B cell (primary cell): Measurements from ENCODE around the gene FBXO42. TPM values are rescaled to one million over a fixed set of nuclear protein-coding genes. Genes with fewer than 3 reads are reported as not detected.

Source experiments
- ATAC-seq: fragments of 200-7000 bp; cut with Tn5 transposase; one replicate; pipeline ENCODE4 v1.10.0; 2021; ENCODE audit warnings: low read depth, mild to moderate bottlenecking, moderate number of reproducible peaks, moderate library complexity
- CTCF ChIA-PET: fragments of 350-600 bp; sonication (Branson Sonifier 250); formaldehyde crosslinking; loops from one replicate; lab custom pipeline; 2021; ENCODE audit warnings: antibody characterized with exemption, inconsistent platforms; lab: Charles Lee
- POLR2A ChIA-PET: fragments of 350-600 bp; sonication (Branson Sonifier 250); formaldehyde crosslinking; loops from one replicate; lab custom pipeline; 2021; ENCODE audit warnings: antibody characterized with exemption; lab: Charles Lee
- DNase-seq: peaks from one replicate; pipeline ENCODE4 v3.0.0; 2013
- H2AFZ ChIP-seq: 2 replicates; pipeline ENCODE4 v1.6.1; 2012; ENCODE audit warnings: mild to moderate bottlenecking, low read depth, low read length; ENCODE audit not compliant: insufficient read depth, poor library complexity, severe bottlenecking
- H3K27ac ChIP-seq, 2 donors: 1 replicate in 1 of 2; 2 replicates in 1 of 2; pipeline ENCODE4 v1.5.1; 2012 to 2013; ENCODE audit warnings: low read length in 2 of 2, mild to moderate bottlenecking in 2 of 2, moderate library complexity in 1 of 2
- H3K27me3 ChIP-seq, 4 experiments: fragments of 200-600 bp in 1 of 4; sonication (generic) in 1 of 4; replicated peaks in 1 of 4; 1 replicate in 2 of 4; 2 replicates in 2 of 4; pipeline versions ENCODE4 v1.6.1 to v1.7.0; 2013 to 2016; ENCODE audit warnings: low read length in 3 of 4, mild to moderate bottlenecking in 2 of 4, mixed read lengths in 1 of 4, moderate library complexity in 1 of 4; ENCODE audit not compliant: insufficient read depth in 4 of 4, control insufficient read depth in 3 of 4; ENCODE audit errors: control extremely low read depth in 1 of 4
- H3K36me3 ChIP-seq, 2 experiments: replicated peaks in 1 of 2; 1 replicate in 1 of 2; 2 replicates in 1 of 2; pipeline versions ENCODE4 v1.6.1 to v1.7.1; 2013; ENCODE audit warnings: low read length in 1 of 2; ENCODE audit not compliant: insufficient read depth in 2 of 2, control insufficient read depth in 1 of 2; ENCODE audit errors: control extremely low read depth in 1 of 2, extremely low read depth in 1 of 2
- H3K4me1 ChIP-seq, 2 donors: fragments of 200-600 bp in 1 of 2; sonication (generic) in 1 of 2; 1 replicate in 1 of 2; 2 replicates in 1 of 2; pipeline versions ENCODE4 v1.5.1 to v1.6.1; 2013 to 2017; ENCODE audit warnings: low read length in 2 of 2; ENCODE audit not compliant: control insufficient read depth in 2 of 2, insufficient read depth in 2 of 2
- H3K4me2 ChIP-seq: replicated peaks from 2 replicates; pipeline ENCODE3; 2012; ENCODE audit warnings: mild to moderate bottlenecking, low read depth, low read length; ENCODE audit not compliant: poor library complexity, severe bottlenecking
- H3K4me3 ChIP-seq, 5 experiments: fragments of 200-600 bp in 1 of 5; sonication (generic) in 1 of 5; 1 replicate in 3 of 5; 2 replicates in 2 of 5; pipeline versions ENCODE4 v1.5.1 to v1.7.0; 2011 to 2016; ENCODE audit warnings: low read length in 4 of 5, mild to moderate bottlenecking in 4 of 5, low read depth in 2 of 5, control low read depth in 1 of 5, moderate library complexity in 1 of 5; ENCODE audit not compliant: insufficient read depth in 1 of 5; ENCODE audit errors: control extremely low read depth in 1 of 5, extremely low read depth in 1 of 5
- H3K79me2 ChIP-seq: fragments of 200-600 bp; sonication (generic); one replicate; pipeline ENCODE4 v1.6.0; 2016; ENCODE audit warnings: low read length; ENCODE audit not compliant: control insufficient read depth, insufficient read depth
- H3K9ac ChIP-seq: fragments of 200-600 bp; sonication (generic); 2 replicates; pipeline ENCODE4 v1.6.1; 2017; ENCODE audit warnings: mild to moderate bottlenecking, low read length, moderate library complexity
- H3K9me3 ChIP-seq, 3 donors: one replicate each; pipeline versions ENCODE4 v1.6.1 to v1.7.1; 2013; ENCODE audit warnings: low read length in 2 of 3; ENCODE audit not compliant: control insufficient read depth in 2 of 3, insufficient read depth in 1 of 3; ENCODE audit errors: control extremely low read depth in 1 of 3
- H4K20me1 ChIP-seq: 2 replicates; pipeline ENCODE4 v1.6.0; 2012; ENCODE audit warnings: mild to moderate bottlenecking, low read length; ENCODE audit not compliant: insufficient read depth, control insufficient read depth, poor library complexity, severe bottlenecking
- H3K27ac Mint-ChIP-seq: one replicate; pipeline ENCODE4 v1.8.0; 2021; ENCODE audit warnings: mixed read lengths
- H3K27me3 Mint-ChIP-seq: one replicate; pipeline ENCODE4 v1.8.0; 2021; ENCODE audit warnings: mixed read lengths
- H3K4me1 Mint-ChIP-seq: one replicate; pipeline ENCODE4 v1.8.0; 2021; ENCODE audit warnings: mixed read lengths
- H3K4me3 Mint-ChIP-seq: one replicate; pipeline ENCODE4 v1.8.0; 2021; ENCODE audit warnings: mixed read lengths
- H3K9me3 Mint-ChIP-seq: one replicate; pipeline ENCODE4 v1.8.0; 2022; ENCODE audit warnings: mixed read lengths; ENCODE audit not compliant: insufficient read depth
- EZH2 ChIP-seq: IDR thresholded peaks from 2 replicates; pipeline ENCODE4 v1.6.1; 2012; ENCODE audit warnings: borderline replicate concordance, low read depth, mild to moderate bottlenecking, moderate library complexity, low read length; ENCODE audit not compliant: insufficient read depth, poor library complexity, severe bottlenecking
- WGBS: methylation state at CpG from one replicate; pipeline ENCODE4 v1.1.5; 2013; ENCODE audit warnings: missing lambda C conversion rate; ENCODE audit not compliant: insufficient coverage; 5-methylcytosine and 5-hydroxymethylcytosine counted together
- intact Hi-C: fragments of 100-400 bp; cut with micrococcal nuclease; formaldehyde crosslinking; loops from one replicate; pipeline ENCODE4 v1.10.0; 2022
- polyA plus RNA-seq: library from polyadenylated mRNA; depleted of rRNA; stranded (reverse); fragments of >200 nt; gene quantifications from 2 replicates; pipeline ENCODE4 v1.2.3, GENCODE V29; 2012
- total RNA-seq, 2 donors: library from RNA; stranded (reverse); fragments of 120-200 nt in 1 of 2; gene quantifications; 1 replicate in 1 of 2; 2 replicates in 1 of 2; pipeline versions ENCODE4 v1.2.3 to v1.2.4, GENCODE V29; 2013 to 2022
- TF ChIP-seq, protein P1 (sequence below): fragments of 200-600 bp; IDR thresholded peaks from one replicate; pipeline ENCODE4 v1.8.0; 2022; ENCODE audit warnings: antibody characterized with exemption, mild to moderate bottlenecking

The FBXO42 gene
- total and polyA plus RNA-seq, 2 donors (not counting 1 experiment from before 2014, with no cell fraction given), result 17.2 to 33.1 TPM

DNA sequence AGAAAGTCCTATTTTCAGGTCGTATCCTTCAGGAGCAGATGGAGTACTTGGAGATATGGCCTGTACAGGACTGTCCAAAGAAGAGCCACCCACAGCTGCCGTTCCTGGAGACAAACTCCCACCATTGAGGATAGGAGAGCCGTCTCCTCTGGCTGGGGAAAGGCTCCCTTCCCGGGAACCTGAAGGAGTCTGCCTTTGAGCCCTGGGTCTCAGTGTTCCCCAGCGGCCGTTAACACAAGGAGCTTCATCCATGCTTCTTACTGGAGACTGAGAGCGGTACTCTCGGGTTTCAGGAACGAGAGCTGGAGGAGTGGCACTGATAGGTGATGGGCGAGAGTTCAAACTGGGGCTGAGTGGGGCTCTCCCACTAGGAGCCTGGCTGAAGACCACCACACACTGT is 100.9 kb downstream of the FBXO42 start:
- Histone ChIP-seq H3K4me1 (peaks cover 14 to 17% of the 10 kb centered on the region in 2 donors), H4K20me1 (no peaks in the 10 kb centered on the region), H3K9me3 (no peaks in the 10 kb centered on the region), H3K27me3 (no peaks in the 10 kb centered on the region), H2AFZ (no peak overlapping the region), H3K36me3 (peaks cover 2 to 63% of the 10 kb centered on the region in 2 experiments), H3K4me2 (no peak overlapping the region), H3K27ac (no peak overlapping the region), H3K79me2 (no peaks in the 10 kb centered on the region), H3K4me3 (no peak overlapping the region), H3K9ac (no peak overlapping the region)
- ChIA-PET CTCF (interaction anchor here (1.6 kb wide), 1 partner anchor 173 kb away, joined by 6 read pairs; no protein-coding TSS in a partner anchor), POLR2A (no interaction called here)
- no peaks in the 10 kb centered on the region for H3K27me3 Mint-ChIP-seq
- WGBS, result 100% methylated on average over 9 of the region's 10 CpGs
- peaks cover 17% of the 10 kb centered on the region for H3K4me1 Mint-ChIP-seq
- H3K27ac Mint-ChIP-seq, result no peak overlapping the region
- ATAC-seq (no peak), DNase-seq (no peak)
- intact Hi-C loops, result no loop called here
- no peak overlapping the region for H3K4me3 Mint-ChIP-seq
- no peaks in the 10 kb centered on the region for H3K9me3 Mint-ChIP-seq
- TF ChIP-seq, protein P1, sequence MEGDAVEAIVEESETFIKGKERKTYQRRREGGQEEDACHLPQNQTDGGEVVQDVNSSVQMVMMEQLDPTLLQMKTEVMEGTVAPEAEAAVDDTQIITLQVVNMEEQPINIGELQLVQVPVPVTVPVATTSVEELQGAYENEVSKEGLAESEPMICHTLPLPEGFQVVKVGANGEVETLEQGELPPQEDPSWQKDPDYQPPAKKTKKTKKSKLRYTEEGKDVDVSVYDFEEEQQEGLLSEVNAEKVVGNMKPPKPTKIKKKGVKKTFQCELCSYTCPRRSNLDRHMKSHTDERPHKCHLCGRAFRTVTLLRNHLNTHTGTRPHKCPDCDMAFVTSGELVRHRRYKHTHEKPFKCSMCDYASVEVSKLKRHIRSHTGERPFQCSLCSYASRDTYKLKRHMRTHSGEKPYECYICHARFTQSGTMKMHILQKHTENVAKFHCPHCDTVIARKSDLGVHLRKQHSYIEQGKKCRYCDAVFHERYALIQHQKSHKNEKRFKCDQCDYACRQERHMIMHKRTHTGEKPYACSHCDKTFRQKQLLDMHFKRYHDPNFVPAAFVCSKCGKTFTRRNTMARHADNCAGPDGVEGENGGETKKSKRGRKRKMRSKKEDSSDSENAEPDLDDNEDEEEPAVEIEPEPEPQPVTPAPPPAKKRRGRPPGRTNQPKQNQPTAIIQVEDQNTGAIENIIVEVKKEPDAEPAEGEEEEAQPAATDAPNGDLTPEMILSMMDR, result no peak
- TF ChIP-seq EZH2, result no peak

DNA sequence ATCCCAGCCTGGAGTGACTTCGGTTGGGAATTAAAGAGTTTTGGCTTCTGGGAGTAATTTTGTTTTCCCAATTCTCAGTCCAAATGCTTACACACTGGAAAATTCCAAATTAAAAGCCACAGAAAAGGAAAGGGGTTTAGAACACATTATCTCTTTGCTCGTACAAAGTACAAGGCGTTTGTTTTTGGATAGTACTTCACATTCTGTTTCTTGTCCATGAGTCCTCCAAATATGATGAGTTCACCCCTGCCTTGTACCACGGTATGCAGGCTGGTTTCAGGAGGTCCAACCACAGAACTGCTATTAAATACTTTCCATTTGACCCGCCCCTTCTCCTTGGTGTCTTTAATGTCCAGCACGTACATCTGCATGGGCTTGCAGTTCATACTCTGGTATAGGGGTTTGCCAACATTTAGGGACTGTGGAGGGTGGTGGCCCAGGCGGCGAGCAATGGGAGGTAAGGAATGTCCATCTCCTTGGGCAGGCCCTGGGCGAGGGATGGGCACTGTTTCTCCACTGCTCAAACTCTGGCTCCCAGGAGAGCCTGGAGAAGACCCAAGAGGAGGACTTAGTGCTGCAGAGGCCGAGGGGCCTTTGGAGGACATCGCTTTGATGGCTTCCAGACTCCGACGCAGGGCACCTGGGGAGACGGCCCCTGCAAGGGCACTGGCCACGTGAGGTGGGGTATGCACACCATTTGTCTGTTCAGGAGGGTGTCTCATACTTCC is 101.6 kb downstream of the FBXO42 start:
- H4K20me1 ChIP-seq, result no peaks in the 10 kb centered on the region
- intact Hi-C loops, result no loop called here
- Mint-ChIP-seq H3K27ac (no peak overlapping the region), H3K4me3 (no peak overlapping the region), H3K27me3 (no peaks in the 10 kb centered on the region), H3K4me1 (peaks cover 17% of the 10 kb centered on the region), H3K9me3 (no peaks in the 10 kb centered on the region)
- no peak overlapping the region for H2AFZ ChIP-seq
- WGBS, result 98% methylated on average over 12 of the region's 15 CpGs
- no peak overlapping the region for H3K27ac ChIP-seq
- H3K79me2 ChIP-seq, result no peaks in the 10 kb centered on the region
- no peak overlapping the region for H3K4me2 ChIP-seq
- H3K27me3 ChIP-seq, result no peaks in the 10 kb centered on the region
- H3K36me3 ChIP-seq, result peaks cover 2 to 56% of the 10 kb centered on the region in 2 experiments
- no peak overlapping the region for H3K4me3 ChIP-seq
- ATAC-seq (no peak), DNase-seq (no peak)
- no peak overlapping the region for H3K9ac ChIP-seq
- peaks cover 14 to 17% of the 10 kb centered on the region in 2 donors for H3K4me1 ChIP-seq
- no peaks in the 10 kb centered on the region for H3K9me3 ChIP-seq
- POLR2A ChIA-PET, result no interaction called here
- TF ChIP-seq, protein P1, result no peak
- no peak for TF ChIP-seq EZH2
- CTCF ChIA-PET, result interaction anchor here (1.6 kb wide), 1 partner anchor 172 kb away, joined by 6 read pairs; no protein-coding TSS in a partner anchor
